Dermis microvascular lymphatic vessel endothelial cell (primary cell): Measurements from ENCODE around the gene DHRSX. TPM values are rescaled to one million over a fixed set of nuclear protein-coding genes. Genes with fewer than 3 reads are reported as not detected.
"Not testable (repeated sequence)": the region's sequence is repeated elsewhere in the genome, so short reads cannot be mapped to it uniquely, and the experiment has no call there.

Experiments
- DNase-seq, 2 donors: peaks; one replicate each; pipeline versions ENCODE4 v3.0.0 to v3.0.0-alpha.2; 2010; ENCODE audit warnings: low read depth in 2 of 2
- total RNA-seq: library from RNA; depleted of rRNA; stranded (reverse); fragments of >200 nt; gene quantifications from 2 replicates; pipeline ENCODE4 v1.2.1, GENCODE V29; 2014

DHRSX gene
- total RNA-seq, 1 donor from 2014 or later, result 13.7 TPM

DNA sequence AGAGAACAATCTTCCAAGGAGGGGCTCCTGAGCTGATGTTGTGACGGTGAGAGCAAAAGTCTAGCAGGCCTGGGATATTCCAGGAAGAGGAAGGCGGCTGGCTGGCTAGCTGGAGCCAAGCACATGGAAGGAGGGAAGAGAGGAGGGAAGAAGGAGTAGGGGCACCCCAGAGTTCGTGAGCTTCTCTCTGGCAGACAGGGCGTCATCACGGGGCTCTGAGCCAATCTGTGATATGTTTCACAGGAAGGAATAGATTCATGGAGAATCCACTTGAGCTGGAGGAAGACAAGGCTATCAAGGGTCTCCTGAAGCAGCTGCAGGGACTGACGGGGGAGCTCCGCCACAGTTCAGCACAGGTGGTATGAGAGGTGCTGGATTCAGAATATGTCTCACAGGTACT lies 73.6 kb downstream of the DHRSX start:
- DNase-seq, result no peak

DNA sequence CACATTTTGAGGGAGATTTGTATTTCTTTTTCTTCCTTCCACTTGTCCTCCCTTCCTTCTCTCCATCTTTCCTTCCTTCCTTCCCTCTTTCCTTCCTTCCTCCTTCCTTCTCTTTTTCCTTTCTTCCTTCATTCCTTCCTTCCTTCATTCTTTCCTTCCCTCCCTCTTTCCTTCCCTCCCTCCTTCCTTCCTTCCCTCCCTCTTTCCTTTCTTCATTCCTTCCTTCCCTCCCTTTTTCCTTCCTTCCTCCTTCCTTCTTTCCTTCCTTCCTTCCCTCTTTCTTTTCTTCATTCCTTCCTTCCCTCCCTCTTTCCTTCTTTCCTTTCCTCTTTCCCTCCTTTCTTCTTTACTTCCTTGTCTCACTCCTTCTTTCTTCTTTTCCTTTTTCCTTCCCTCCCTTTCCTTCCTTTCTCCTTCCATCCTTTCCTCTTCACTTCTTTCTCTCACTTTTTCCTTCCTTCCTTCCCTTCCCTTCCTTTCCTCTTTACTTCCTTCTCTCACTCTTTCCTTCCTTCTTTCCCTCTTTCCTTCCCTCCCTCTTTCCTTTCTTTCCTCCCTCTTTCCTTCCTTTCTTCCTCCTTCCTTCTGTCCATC lies 74.4 kb downstream of the DHRSX start:
- DNase-seq, result no peak

DNA sequence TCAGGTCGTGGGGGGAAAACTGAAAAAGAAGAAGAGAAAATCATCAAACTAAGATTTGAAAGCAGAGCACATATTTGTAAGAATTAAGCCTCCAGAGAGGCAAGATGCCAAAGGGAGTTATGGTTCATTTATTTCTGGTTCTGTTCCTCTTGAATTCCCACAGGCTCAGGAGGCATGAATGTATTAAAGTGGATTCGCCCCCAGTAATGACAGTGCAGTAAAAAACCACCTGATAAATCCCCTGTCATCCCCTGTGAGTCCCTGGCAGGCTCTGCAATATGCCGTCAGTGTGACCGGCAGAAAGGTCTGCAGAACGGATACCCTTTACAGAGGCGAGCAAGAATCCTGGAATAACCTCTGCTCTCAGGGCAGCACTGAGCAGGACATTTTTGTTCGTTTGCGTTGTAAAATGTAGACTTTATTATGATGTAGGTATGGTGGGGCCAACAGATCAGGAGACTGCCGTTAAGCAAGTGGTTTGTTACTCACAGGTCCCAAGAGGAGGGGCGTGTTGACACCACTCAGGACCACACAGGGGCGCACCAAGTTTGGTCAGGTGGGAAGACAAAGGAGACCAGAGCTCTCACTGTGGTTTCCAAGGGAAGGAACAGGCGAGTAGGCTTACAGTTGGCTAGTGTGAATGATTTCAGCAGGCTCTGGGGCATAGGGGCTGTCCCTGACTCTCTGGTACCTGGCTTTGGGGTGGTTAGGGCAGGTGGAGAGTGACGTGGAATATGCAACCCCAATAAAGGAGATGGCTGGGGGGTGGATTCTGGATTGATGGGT lies 75.3 kb downstream of the DHRSX start:
- DNase-seq, result no peak

DNA sequence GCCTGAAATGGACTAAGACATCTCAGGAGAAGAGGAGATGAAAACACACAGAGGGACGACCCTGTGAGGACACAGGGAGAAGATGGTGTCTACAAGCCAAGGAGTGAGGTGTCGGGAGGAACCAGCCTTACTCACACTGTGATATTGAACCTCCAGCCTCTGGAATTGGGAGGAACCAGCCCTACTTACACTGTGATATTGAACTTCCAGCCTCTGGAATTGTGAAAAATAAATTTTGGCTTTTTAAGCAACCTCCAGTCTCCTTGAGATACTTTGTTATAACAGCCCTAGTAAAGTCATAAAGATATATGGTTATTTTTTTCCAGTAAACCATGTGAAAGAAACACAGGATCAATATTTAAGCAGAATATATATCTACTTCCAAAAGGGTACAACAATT lies 76.5 kb downstream of the DHRSX start:
- DNase-seq, result no peak

DNA sequence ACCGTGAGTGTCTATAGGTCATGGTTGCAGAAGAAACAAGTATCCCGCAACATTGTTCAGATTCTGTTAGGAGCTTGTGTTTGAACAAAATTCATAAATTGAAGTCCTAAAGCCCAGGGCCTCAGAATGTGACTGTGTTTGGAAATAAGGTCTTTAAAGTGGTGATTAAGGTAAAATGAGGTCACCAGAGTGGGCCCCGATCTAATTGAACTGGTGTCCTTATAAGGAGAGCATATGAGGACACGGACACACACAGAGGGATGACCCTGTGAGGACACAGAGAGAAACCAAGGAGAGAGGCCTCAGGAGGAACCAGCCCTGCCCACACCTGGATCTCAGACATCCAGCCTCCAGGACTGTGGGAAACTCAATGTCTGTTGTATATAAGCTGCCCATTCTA lies 76.9 kb downstream of the DHRSX start:
- DNase-seq, result no peak

DNA sequence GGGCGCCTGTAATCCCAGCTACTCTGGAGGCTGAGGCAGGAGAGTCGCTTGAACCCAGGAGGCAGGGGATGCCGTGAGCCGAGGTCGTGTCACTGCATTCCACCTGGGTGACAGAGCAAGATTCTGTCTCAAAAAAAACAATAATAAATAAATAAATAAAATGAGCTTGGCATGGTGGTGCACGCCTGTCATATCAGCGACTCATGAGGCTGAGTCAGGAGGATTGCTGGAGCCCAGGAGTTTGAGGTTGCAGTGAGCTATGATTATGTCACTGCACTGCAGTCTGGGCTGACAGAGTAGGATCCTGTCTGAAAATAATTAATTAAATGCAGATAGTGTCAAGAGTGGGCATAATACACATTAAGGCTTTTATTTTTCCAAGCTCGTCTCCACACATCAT lies 77.5 kb downstream of the DHRSX start:
- no peak for DNase-seq

DNA sequence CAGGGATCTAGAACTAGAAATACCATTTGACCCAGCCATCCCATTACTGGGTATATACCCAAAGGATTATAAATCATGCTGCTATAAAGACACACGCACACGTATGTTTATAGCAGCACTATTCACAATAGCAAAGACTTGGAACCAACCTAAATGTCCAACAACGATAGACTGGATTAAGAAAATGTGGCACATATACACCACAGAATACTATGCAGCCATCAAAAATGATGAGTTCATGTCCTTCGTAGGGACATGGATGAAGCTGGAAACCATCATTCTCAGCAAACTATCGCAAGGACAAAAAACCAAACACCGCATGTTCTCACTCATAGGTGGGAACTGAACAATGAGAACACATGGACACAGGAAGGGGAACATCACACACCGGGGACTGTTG lies 81.4 kb downstream of the DHRSX start:
- DNase-seq, result not testable (repeated sequence)

DNA sequence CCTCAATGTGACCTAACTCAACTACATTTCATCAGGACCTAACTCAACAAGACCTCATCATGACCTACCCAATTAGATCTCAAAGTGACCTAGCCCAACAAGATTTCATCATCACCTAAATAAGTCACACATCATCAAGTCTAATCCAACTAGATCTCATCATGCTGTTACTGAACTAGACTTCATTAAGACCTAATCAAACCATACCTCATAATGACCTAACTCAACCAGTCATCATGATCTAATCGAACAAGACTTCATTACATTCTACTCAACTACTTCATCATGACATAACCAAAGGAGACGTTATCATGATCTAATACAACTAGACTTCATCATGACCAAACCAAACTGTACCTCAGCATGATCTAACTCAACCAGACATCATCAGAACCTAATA lies 82.8 kb downstream of the DHRSX start:
- DNase-seq, result no peak

DNA sequence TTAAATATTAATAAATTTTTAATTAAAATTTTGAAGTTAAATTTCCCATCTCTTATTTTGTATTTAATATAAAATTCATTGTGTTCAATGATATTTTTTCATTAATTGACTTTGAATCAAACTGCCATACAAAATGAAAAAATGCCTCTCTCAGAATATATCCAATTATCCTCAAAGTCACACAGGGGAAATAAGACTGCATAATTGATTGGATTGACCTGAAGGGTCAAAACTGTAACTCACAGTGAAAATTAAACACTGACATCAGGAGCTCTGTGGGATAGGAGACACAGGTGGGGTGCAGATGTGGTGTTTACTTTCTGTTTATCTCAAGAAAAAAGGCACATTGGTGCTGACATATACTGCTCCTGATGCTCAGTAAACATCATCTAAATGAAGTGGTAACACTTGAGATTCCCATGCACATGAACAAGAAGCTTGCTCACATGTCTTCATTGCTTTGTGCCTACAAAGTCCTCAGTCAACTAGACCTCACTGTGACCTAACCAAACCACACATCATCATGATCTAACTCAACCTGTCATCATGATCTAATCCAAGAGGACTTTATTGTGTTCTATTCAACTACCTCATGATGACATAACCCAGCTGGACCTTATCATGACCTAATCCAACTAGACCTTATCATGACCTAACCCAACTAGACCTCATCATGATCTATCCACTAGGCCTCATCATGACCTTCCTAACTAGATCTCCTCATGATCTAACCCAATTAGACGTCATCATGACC lies 83.7 kb downstream of the DHRSX start:
- DNase-seq, result no peak

DNA sequence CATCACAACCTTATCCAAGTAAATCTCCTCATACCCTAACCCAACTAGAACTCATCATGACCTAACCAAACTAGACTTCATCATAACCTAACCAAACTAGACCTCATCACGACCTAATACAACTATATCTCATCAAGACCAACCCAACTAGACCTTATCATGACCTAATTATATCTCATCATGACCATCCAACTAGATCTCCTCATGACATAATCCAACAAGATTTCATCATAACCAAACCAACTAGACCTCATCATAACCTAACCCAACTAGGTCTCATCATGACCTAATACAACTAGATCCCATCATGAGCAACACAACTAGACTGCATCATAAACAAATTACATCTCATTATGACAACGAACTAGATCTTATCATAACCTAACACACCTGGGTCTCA lies 86.4 kb downstream of the DHRSX start:
- no peak for DNase-seq

DNA sequence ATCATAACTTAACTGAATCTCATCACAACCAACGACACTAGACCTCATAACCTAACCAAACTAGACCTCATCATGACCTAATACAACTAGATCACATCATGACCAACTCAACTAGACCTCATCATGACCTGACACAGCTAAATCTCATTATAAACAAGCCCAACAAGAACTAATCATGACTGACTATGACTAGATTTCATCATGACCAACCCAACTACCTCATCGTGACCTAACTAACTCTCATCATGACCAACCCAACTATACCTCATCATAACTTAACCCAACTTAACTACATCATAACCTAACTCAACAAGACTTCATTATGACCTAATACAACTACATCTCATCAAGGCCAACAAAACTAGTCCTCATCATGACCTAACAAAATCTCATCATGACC lies 86.8 kb downstream of the DHRSX start:
- no peak for DNase-seq

DNA sequence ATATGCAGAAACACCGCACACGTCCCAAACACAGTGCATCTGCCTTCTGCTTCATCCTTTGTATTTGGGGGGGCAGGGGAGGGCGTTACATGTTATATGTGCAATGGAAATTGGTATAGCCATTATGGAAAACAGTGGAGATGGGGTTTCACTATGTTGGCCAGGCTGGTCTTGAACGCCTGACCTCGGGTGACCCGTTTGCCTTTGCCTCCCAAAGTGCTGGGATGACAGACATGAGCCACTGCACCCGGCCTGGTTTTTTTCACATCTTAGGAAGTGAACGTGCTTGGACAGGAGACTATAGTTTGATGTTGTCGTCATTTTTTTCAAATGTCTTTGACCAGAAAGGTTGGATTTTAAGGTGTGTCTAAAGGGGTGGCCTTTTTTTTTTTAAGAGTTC lies 88.6 kb downstream of the DHRSX start:
- DNase-seq, result no peak

DNA sequence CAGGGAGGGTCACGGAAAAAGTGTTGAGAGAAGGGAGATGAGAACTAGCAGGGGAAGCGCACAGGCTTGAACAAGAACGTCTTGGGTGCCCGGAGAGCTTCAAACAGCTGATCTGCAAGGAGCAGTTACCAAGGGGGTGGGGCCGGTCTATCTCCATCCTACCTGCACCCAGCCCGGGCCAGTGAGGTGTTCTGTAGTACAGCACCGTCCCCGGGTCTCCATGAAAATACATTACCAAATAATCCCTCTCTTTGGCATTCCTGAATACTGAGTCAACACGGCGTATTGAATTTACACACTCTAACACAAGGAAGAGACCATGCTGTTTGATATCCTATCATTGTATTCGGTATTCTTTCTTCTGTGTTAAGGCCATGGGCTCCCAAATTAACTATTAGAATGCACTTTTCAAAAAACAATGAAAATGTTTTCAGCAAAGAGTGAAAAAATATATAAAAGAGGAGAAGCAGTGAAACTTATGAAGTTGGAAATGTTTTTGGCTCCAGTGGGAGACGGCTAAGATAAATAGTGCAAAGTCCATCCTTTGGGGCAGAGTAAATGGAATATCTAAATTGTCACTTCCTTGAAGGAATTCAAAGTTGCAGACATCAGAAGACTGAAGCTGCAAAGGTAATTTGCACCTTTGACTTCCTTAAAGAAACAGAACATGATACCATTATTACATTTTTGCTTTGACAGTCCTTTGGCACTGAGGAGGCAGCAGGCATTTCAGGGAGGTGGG lies 90.3 kb downstream of the DHRSX start:
- no peak for DNase-seq

DNA sequence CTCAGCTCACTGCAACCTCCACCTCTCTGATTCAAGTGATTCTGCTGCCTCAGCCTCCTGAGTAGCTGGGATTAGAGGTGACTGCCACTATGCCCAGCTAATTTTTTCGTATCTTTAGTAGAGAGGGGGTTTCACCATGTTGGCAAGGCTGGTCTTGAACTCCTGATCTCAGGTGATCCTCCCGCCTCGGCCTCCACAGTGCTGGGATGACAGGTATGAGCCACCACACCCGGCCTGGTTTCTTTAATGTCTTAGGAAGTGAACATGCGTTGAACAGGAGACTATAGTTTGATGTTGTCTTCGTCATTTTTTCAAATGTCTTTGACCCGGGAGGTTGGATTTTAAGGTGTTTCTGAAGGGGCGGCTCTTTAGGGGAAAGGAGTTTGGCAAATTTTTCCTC lies 91.0 kb downstream of the DHRSX start:
- no peak for DNase-seq

DNA sequence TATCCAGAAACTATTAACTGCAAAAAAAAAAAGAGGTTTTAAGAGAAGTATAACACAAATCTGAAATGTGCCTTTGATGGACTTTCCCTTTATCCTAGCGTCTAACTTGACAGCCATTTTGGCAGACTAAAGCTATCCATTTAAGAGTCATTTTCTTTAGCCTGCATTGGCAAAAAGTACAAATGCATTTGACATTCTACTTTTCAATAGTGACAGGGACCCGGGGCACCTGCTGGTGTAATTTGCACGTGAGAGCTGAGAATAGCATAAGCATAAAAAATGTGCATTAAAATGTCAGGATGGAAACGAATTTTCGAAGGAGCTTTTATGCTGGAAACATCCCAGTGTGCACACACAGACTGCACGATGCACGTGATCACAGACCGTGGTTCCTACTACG lies 91.9 kb downstream of the DHRSX start:
- DNase-seq, result no peak

DNA sequence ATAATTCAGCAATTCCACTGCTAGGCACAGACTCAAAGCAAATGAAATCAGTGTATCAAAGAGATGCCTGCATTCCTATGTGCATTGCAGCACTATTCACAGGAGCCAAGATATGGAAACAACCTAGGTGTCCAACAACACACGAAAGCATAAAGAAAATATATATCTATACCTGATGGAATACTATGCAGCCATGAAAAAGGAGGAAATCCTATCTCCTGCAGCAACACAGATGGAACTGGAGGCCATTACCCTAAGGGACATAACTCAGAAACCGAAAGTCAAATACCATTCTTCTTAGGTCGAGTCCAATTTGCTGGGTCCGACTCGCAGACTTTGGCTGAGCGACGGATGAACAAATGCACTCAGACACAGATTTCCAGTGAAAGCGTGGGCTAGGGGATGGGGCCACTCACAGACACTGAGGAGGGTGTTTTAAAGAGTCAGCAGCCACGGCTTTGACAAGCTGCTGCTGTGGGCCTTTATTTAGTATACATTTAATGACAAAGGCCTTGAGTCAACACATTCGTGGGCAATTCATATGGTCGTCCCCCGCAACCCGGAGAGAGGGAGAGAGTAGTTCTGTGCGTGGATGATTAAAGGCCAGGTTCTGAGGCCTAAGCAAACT lies 93.8 kb downstream of the DHRSX start:
- DNase-seq, result no peak

DNA sequence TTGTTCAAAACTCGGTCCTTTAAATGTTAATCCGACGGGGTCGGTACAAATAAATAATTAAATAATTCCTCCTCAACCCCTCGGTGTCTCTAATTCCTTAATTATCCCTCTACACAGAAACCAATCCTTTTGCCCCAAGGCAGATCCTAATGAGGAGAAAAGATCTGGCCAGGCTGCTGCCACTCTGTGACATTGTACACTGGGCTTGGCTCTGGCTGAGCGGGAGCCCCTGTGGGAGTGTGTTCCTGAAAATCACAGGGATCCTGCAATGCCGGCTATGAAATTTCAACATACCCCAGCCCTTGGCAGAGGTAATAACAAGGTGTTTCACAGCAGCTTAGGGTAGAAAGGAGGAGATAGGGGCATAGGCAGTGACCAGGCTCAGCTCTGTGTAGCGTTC lies 96.0 kb downstream of the DHRSX start:
- DNase-seq, result no peak

DNA sequence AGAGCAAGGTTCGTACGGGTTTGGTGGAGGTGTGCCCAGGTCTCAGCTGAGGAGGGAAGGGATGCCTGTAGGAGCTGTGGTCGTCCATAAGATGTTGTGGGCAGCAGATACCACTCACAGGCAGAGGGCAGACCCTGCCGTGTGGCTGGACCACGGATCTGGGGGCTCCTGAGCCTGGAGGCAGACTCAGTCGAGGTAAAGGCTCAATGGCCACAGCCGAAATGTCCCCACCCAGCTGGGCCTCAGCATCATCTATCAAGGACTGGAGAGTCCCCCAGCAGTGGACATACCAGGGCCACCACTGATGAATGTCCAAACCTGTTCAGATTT lies 98.5 kb downstream of the DHRSX start:
- no peak for DNase-seq

DNA sequence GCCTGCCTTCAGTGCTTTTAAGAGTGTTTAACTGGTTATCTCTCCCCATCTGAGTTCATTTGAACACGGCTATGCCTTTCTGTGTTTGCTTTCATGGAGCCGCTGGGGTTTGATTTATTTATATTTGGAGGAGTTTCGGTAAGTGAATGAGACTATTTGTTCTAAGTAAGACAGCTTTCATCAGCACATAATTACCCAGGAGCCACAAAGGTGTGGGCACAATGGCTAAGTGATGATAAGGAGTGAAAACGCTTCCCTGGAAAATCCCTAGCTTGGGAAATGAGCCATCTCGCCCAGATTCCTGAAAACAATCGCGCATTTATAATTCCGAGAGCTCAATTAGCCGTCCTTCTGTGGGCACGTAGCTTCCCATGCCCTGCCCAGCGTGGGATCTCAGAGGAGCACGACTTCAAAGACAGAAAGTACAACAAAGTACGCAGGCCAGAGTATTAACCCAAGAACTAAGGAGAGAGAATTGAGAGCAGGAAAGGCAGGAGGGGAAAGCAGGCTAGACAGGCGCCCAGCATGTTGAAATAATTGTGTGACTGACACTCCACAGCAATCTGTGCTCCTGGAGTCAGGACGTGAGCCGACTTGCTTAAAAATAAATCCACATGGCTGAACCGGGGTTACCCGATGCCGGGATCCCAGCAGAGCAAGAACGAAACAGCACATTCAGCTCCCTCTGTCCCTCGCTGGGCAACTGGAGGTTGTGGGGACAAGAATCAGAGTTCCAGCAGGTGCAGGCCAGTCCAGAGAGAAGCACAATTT lies 99.0 kb downstream of the DHRSX start:
- DNase-seq, result peak in 1 of 2 donors; percentile 66

DNA sequence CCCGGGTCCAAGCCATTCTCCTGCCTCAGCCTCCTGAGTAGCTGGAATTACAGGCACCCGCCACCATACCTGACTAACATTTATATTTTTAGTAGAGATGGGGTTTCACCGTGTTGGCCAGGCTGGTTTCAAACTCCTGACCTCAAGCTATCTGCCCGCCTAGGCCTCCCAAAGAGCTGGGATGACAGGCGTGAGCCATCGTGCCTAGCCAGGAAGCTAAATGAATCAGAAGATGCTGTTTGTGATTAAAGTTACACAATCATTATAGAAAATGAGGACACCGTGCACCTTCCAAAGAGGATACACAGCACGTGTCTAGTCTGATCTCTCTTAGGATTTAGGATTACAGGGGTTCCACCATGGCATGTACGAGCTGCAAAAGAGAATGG lies 99.6 kb downstream of the DHRSX start:
- no peak for DNase-seq

DNA sequence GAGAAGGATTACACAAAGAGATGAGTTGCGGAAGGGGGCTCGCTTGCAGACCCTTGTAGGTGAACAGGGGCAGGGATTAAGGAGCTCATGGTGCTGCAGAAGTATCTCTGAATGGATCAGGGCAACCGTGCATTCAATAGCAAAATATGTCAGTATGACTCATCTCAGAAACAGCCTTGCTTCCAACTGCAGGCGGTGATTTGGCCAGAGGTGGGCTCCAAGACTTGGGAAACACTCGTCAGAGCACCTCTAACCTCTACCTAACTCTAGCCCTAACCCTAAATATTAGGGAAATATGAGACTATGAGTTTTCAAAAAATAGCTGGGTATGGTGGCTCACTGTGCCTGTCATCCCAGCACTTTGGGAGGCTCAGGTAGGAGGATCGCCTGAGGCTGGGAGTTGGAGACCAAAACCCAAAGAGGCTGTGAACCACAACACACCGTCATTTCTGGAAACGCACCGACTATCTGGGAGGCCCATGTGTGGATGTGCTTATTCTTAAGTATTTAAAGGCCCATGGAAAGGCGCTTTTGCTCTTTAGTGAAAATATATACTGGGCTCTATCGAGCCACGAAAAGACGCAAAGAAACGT lies 102.6 kb downstream of the DHRSX start:
- DNase-seq, result peak in 1 of 2 donors; percentile 33
